Nephron progenitor cell (in vitro differentiated cells): ENCODE measurements around the gene GSG1L2.
"Not testable (repeated sequence)": the region's sequence is repeated elsewhere in the genome, so short reads cannot be mapped to it uniquely, and the experiment has no call there.

Source experiments
- DNase-seq: peaks from one replicate; pipeline ENCODE4 v3.0.0; 2021
- H3K27ac Mint-ChIP-seq: 2 replicates; pipeline ENCODE4 v1.8.0; 2021; ENCODE audit warnings: mild to moderate bottlenecking, moderate library complexity, mixed read lengths
- H3K27me3 Mint-ChIP-seq: 2 replicates; pipeline ENCODE4 v1.8.0; 2021; ENCODE audit warnings: mild to moderate bottlenecking, low read depth, mixed read lengths; ENCODE audit not compliant: poor library complexity
- H3K36me3 Mint-ChIP-seq: 2 replicates; pipeline ENCODE4 v1.8.0; 2021; ENCODE audit warnings: low read depth, mixed read lengths
- H3K4me1 Mint-ChIP-seq: 2 replicates; pipeline ENCODE4 v1.8.0; 2021; ENCODE audit warnings: mixed read lengths
- H3K4me3 Mint-ChIP-seq: 2 replicates; pipeline ENCODE4 v1.8.0; 2021; ENCODE audit warnings: mild to moderate bottlenecking, moderate library complexity, mixed read lengths
- H3K9me3 Mint-ChIP-seq: 2 replicates; pipeline ENCODE4 v1.8.0; 2021; ENCODE audit warnings: mild to moderate bottlenecking, moderate library complexity, mixed read lengths
- CTCF ChIP-seq: fragments of 200-600 bp; sonication (generic); IDR thresholded peaks from 2 replicates; pipeline ENCODE4 v1.5.0; 2021; ENCODE audit warnings: antibody characterized with exemption

GSG1L2 gene

GRCh38 chr17:9788601-9789000 lies 33.3 kb downstream of the GSG1L2 start:
- no peak overlapping the region for H3K4me3 Mint-ChIP-seq
- no peaks in the 10 kb centered on the region for H3K36me3 Mint-ChIP-seq
- no peaks in the 10 kb centered on the region for H3K9me3 Mint-ChIP-seq
- peak overlapping the region; percentile 34 for H3K27ac Mint-ChIP-seq
- H3K4me1 Mint-ChIP-seq = peaks cover 31% of the 10 kb centered on the region
- H3K27me3 Mint-ChIP-seq = peaks cover 11% of the 10 kb centered on the region
- DNase-seq = no peak
- no peak for TF ChIP-seq CTCF

GRCh38 chr17:9784544-9784943 lies 37.3 kb downstream of the GSG1L2 start:
- Mint-ChIP-seq H3K9me3 (no peaks in the 10 kb centered on the region), H3K27me3 (peaks cover 14% of the 10 kb centered on the region), H3K4me3 (no peak overlapping the region), H3K27ac (no peak overlapping the region), H3K36me3 (no peaks in the 10 kb centered on the region), H3K4me1 (peaks cover 13% of the 10 kb centered on the region)
- DNase-seq = no peak
- no peak for TF ChIP-seq CTCF

GRCh38 chr17:9783465-9783864 lies 38.4 kb downstream of the GSG1L2 start:
- not testable (repeated sequence) for H3K36me3 Mint-ChIP-seq, H3K9me3 Mint-ChIP-seq, H3K27me3 Mint-ChIP-seq, H3K4me3 Mint-ChIP-seq, H3K27ac Mint-ChIP-seq, H3K4me1 Mint-ChIP-seq, DNase-seq

- Mint-ChIP-seq H3K4me3 (no peak overlapping the region), H3K9me3 (no peaks in the 10 kb centered on the region), H3K27ac (peak overlapping the region; percentile 5), H3K4me1 (no peaks in the 10 kb centered on the region), H3K36me3 (no peaks in the 10 kb centered on the region), H3K27me3 (peaks cover 8% of the 10 kb centered on the region)
- TF ChIP-seq CTCF = no peak
- no peak for DNase-seq
Observed at GRCh38 chr17:9783050-9783449, 38.8 kb downstream of the GSG1L2 start.

- H3K36me3 Mint-ChIP-seq = no peaks in the 10 kb centered on the region
- no peak for TF ChIP-seq CTCF
- H3K27ac Mint-ChIP-seq = no peak overlapping the region
- DNase-seq = no peak
- peaks cover 12% of the 10 kb centered on the region for H3K9me3 Mint-ChIP-seq
- H3K4me1 Mint-ChIP-seq = no peaks in the 10 kb centered on the region
- no peak overlapping the region for H3K4me3 Mint-ChIP-seq
- peaks cover 8% of the 10 kb centered on the region for H3K27me3 Mint-ChIP-seq
Observed at GRCh38 chr17:9780552-9780951, 41.3 kb downstream of the GSG1L2 start.

- Mint-ChIP-seq H3K4me3 (no peak overlapping the region), H3K27ac (no peak overlapping the region)
- no peak for DNase-seq
Observed at GRCh38 chr17:9776911-9777310, 45.0 kb downstream of the GSG1L2 start.

More at GRCh38 chr17:9776911-9777310, 45.0 kb downstream of the GSG1L2 start:
- peaks cover 15% of the 10 kb centered on the region for H3K9me3 Mint-ChIP-seq
- no peaks in the 10 kb centered on the region for H3K4me1 Mint-ChIP-seq
- no peaks in the 10 kb centered on the region for H3K36me3 Mint-ChIP-seq
- TF ChIP-seq CTCF = no peak
- H3K27me3 Mint-ChIP-seq = peaks cover 4% of the 10 kb centered on the region
